ENCODE measurements around the gene RAB35.

DNA sequence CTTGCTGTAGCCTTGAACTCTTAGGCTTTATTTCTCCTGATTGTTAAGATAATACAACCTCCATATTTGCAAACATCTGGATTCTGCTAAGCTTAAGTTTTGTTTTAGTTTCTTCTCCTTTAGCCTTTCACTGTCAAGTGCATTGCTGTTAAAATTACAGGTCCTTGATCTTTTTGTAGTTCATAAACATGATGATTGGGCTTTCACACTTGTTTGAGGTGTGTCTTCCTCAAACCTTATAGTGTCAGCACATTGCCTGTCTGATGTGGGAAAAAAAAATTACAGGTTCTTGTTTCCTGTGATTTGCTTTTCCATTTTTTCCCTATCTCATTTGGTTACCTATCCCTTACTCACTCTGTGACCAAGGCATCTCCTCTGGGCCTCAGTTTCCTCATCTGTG, 68.3 kb downstream of the RAB35 start:
- TF ChIP-seq, protein P1, sequence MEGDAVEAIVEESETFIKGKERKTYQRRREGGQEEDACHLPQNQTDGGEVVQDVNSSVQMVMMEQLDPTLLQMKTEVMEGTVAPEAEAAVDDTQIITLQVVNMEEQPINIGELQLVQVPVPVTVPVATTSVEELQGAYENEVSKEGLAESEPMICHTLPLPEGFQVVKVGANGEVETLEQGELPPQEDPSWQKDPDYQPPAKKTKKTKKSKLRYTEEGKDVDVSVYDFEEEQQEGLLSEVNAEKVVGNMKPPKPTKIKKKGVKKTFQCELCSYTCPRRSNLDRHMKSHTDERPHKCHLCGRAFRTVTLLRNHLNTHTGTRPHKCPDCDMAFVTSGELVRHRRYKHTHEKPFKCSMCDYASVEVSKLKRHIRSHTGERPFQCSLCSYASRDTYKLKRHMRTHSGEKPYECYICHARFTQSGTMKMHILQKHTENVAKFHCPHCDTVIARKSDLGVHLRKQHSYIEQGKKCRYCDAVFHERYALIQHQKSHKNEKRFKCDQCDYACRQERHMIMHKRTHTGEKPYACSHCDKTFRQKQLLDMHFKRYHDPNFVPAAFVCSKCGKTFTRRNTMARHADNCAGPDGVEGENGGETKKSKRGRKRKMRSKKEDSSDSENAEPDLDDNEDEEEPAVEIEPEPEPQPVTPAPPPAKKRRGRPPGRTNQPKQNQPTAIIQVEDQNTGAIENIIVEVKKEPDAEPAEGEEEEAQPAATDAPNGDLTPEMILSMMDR (IDR thresholded peaks at IDR 0.05) = no peak
- TF ChIP-seq POLR2A (IDR thresholded peaks at IDR 0.05) = no peak

All from lower leg skin (tissue), 3 donors.